NCI-H82 treated with DMSO at 0.1 percent for 48 hours (cell line): Measurements from ENCODE around the gene TMPRSS15.
"Not testable (repeated sequence)": the region's sequence is repeated elsewhere in the genome, so short reads cannot be mapped to it uniquely, and the experiment has no call there.

Source experiments
- DNase-seq: peaks from one replicate; lab custom pipeline; 2025; ENCODE audit not compliant: unreplicated experiment; lab: John Stamatoyannopoulos, UW

The TMPRSS15 gene

GRCh38 chr21:18403735-18404450 lies at the start of gene TMPRSS15:
TMPRSS15 (minus strand) TSS chr21:18403785; CDS start chr21:18403622, 163 bp downstream.
- DNase-seq: no peak

GRCh38 chr21:18451670-18452069 lies 48.1 kb upstream of the TMPRSS15 start:
- no peak for DNase-seq

GRCh38 chr21:18449605-18450550 lies 46.3 kb upstream of the TMPRSS15 start:
- no peak for DNase-seq

- no peak for DNase-seq
Observed at GRCh38 chr21:18443701-18444100, 40.1 kb upstream of the TMPRSS15 start.

- DNase-seq: no peak
Observed at GRCh38 chr21:18443085-18443484, 39.5 kb upstream of the TMPRSS15 start.

GRCh38 chr21:18430341-18430740 lies 26.8 kb upstream of the TMPRSS15 start:
- no peak for DNase-seq

- DNase-seq: no peak
Observed at GRCh38 chr21:18424276-18424675, 20.7 kb upstream of the TMPRSS15 start.

GRCh38 chr21:18417141-18417790 lies 13.7 kb upstream of the TMPRSS15 start:
- DNase-seq: no peak

GRCh38 chr21:18411565-18411964 lies 8.0 kb upstream of the TMPRSS15 start:
- peak; percentile 67 for DNase-seq

- no peak for DNase-seq
Observed at GRCh38 chr21:18409579-18409978, 6.0 kb upstream of the TMPRSS15 start.

- DNase-seq: no peak
Observed at GRCh38 chr21:18398843-18399242, 4.7 kb downstream of the TMPRSS15 start.

GRCh38 chr21:18387994-18388393 lies 15.6 kb downstream of the TMPRSS15 start:
- DNase-seq: no peak

- peak; percentile 22 for DNase-seq
Observed at GRCh38 chr21:18384771-18385170, 18.8 kb downstream of the TMPRSS15 start.

- DNase-seq: not testable (repeated sequence)
Observed at GRCh38 chr21:18382934-18383619, 20.5 kb downstream of the TMPRSS15 start.

GRCh38 chr21:18382141-18382540 lies 21.4 kb downstream of the TMPRSS15 start:
- DNase-seq: no peak

- no peak for DNase-seq
Observed at GRCh38 chr21:18373606-18374005, 30.0 kb downstream of the TMPRSS15 start.

GRCh38 chr21:18370301-18370700 lies 33.3 kb downstream of the TMPRSS15 start:
- no peak for DNase-seq

GRCh38 chr21:18369115-18369514 lies 34.5 kb downstream of the TMPRSS15 start:
- DNase-seq: peak; percentile 59

- DNase-seq: no peak
Observed at GRCh38 chr21:18368205-18368604, 35.4 kb downstream of the TMPRSS15 start.

GRCh38 chr21:18356801-18357200 lies 46.8 kb downstream of the TMPRSS15 start:
- no peak for DNase-seq

GRCh38 chr21:18354947-18355346 lies 48.6 kb downstream of the TMPRSS15 start:
- DNase-seq: no peak
